VCaP (cell line): Measurements from ENCODE around the gene ZCCHC14.

Source experiments
- H3K27ac ChIP-seq: fragments of 450-650 bp; 2 replicates; pipeline ENCODE4 v1.5.1; 2017
- TF ChIP-seq, protein P1 (sequence below): fragments of 450-650 bp; conservative IDR thresholded peaks from 2 replicates; pipeline ENCODE4 v1.5.1; 2017; ENCODE audit warnings: mild to moderate bottlenecking, moderate library complexity

ZCCHC14 gene

DNA sequence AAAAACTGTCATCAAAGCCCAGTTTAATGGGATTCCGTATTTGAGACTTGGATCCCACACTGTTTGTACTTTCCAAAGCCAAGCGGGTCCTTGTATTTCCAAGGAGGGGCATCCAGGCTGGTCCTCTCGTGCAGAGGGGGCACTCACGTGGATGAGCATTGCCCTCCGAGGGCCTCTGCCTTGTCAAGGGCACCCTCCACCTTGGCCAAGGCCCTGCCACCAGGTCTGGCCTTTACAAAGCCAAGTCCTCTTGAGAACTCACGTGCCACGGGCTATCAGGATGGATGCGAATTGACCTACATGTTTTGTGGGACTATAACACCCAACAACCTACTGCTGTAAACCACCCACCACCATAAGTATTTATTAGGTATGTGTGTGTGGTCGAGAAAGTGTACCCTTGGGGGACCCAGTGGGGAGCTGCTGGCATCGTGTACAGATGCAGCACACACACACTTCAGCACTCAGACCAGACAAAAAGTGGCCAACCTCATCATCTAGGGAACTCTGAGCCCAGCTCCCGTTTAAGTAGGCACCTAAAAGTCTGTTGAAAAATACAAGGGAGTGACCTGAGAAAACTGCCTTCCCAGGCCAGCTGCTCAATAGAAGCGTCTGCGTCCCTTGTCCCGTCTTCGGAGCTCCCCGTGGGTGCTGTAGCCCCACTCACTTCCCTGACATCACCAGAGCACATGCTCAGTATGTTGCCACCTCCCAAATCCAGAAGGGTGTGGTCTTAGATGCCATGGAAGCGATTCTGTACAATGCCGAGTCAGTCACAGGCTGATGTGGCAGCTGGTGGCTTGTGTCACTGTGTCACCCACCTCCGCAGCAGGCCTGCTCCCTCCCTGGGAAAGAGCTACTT, 87.8 kb downstream of the ZCCHC14 start:
- no peak overlapping the region for H3K27ac ChIP-seq
- TF ChIP-seq, protein P1, sequence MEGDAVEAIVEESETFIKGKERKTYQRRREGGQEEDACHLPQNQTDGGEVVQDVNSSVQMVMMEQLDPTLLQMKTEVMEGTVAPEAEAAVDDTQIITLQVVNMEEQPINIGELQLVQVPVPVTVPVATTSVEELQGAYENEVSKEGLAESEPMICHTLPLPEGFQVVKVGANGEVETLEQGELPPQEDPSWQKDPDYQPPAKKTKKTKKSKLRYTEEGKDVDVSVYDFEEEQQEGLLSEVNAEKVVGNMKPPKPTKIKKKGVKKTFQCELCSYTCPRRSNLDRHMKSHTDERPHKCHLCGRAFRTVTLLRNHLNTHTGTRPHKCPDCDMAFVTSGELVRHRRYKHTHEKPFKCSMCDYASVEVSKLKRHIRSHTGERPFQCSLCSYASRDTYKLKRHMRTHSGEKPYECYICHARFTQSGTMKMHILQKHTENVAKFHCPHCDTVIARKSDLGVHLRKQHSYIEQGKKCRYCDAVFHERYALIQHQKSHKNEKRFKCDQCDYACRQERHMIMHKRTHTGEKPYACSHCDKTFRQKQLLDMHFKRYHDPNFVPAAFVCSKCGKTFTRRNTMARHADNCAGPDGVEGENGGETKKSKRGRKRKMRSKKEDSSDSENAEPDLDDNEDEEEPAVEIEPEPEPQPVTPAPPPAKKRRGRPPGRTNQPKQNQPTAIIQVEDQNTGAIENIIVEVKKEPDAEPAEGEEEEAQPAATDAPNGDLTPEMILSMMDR, result no peak

DNA sequence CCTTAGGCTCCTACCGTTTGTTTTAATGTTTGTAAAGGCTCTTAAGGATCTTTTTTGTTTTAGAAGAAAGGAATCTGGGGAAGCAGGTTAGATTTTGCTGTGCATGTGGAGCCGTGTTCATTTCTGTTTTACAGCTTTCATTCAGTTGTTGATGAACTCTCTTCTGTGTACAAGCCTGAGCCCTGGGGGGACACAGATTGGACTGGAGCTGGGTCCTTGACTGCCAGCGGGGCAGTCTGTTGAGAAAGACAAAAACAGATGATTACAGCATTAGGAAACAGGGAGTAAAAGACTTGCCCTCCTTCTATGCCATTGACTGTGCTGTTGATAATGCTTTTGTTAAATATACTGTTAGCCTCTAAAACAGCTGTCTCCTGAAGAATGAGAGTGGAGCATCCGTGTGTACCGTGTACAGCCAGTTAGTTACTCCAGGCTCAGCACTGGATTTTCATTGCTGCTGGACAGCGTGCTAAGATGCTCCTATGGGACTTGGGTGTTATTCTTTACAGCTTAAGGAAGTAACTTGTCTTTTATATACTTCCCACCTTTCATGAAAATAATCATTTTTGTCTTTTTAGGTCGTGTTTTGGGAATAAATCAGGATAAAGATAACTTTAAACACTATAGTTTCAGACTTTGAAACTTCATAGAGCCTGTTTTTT, 97.5 kb downstream of the ZCCHC14 start:
- H3K27ac ChIP-seq, result no peak overlapping the region
- TF ChIP-seq, protein P1, result no peak

DNA sequence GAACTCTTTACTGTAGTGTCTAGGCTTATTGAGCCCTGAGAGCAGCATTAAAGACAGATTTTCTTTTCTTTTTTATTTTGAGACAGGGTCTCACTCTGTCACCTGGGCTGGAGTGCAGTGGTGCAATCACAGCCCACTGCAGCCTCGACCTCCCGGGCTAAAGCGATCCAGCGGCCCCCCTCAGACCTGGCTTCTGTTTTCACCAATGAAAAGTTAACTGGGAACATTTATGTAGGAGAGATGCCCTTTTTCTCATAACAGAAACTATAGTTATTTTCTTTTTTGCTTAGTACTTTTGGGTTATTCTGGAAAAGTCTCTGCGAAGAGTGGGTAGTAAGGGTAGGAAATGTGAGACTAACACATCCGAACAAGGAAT, 99.2 kb downstream of the ZCCHC14 start:
- TF ChIP-seq, protein P1, result no peak
- H3K27ac ChIP-seq, result no peak overlapping the region

DNA sequence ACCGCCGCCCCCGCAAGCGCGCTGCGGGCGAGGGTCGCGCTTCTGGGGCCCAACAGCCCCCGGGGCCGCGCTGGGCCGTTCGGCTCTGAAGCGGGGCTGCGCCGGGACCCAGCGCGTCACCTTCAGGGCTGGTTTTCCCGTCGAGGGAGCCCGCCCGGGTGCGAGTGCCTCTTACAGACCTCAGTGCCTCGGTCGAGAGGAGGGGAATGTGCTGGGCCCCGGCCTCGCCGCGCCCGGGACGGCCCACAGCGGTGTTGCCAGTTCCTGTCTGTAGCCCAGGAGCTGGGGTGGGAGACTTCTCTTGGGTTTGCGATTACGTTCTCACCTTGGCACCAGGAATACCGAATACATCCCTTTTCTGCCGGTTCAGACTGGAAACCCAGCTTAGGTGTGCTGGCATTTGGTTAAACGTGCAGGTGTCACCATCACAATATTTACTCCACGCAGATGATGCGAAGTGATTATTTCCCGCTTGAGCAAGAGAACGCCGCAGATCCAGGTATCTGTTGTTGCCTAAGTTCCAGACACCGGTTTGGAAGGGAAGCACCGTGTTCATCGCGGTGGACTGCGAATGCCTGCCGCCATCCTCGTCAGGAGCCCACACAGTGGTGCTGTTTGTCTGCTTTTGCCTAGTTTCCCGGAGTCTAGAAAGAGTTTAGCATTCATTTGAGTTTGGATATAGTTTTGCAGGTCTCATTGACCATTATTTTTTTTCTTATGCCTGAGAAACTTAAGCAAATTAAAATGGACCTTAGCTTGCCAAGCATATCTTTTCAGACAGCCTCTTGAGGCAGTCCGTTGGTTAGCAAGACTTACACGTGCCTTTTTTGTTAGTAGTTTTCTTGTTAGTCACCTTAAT, 99.8 kb downstream of the ZCCHC14 start:
- peak overlapping the region; percentile 65; the same call in 1 of the 2 replicates for H3K27ac ChIP-seq
- TF ChIP-seq, protein P1, result no peak

DNA sequence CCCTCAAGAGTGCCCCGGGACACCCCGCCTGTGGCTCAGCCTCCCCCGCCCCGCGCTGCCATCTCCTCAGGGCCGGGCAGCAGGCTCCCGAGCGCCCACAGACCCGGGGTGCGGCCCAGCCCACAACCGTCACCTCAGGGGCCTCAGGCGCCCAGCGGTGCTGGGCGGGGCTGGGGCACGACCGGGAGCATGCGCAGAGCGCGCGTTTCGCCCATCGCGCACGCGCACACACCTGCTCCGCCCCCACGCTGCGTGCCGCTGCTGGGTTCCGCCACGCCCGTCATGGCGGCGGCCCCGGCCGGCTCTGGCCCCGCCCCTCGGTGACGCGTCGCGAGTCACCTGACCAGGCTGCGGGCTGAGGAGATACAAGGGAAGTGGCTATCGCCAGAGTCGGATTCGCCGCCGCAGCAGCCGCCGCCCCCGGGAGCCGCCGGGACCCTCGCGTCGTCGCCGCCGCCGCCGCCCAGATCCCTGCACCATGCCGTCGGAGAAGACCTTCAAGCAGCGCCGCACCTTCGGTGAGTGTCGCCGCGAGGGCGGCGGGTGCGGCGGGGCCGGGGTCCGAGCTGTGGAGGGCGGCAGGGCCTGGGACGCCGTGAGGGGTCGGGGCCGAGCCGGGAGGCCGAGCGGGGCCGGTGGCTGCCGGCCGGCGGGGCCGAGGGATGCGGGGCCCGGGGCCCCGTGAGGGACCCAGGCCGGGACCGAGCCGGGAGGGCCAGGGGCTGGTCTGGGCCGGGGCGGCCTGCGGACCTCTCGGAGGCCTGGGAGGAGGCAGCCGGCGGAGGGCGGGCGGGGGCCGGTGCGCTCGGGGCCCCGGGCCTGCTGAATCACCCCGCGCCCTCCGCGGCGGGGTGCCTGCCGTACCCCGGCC, 100.6 kb downstream of the ZCCHC14 start, which contains the start of gene MAP1LC3B:
Gene MAP1LC3B, plus strand, starts transcription at position 387 of the 871 bp plus-strand sequence. Its CDS starts 92 bp downstream, at position 479.
- TF ChIP-seq, protein P1, result no peak
- H3K27ac ChIP-seq, result peak within 1 kb of the TSS; percentile 65

DNA sequence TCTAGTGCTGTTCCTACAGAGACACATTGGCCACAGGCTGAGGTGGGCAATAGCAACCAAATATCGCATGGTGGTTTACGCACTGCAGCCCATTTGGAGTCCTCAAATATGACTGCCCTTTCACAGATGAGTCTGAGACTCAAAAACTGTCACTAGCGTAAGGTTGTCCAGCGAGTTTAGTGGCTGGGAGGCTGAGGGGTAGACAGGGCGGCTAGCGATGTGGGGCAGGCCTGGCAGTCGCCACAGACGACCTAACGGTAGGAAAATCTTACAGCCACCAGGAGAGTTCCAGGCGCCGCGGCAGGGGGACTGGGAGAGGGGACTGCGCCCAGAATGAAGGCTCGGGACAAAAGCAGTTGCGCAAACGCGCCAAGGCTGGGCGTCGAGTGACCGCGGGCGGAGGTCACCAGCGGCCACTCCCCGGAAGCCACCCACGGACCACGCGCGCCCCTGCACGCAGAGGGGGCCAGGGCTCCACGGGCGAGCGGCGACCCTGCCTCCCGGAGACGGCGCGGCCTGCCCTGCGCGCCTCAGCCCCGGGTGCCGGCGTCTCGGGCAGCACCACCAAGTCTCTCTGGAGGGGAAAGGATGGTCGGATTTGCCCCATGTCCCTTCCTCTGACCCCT, 101.4 kb downstream of the ZCCHC14 start:
- TF ChIP-seq, protein P1, result no peak
- H3K27ac ChIP-seq, result peak overlapping the region; percentile 65
